IPS-15b (cell line): ENCODE results near the gene DOCK1.
"Not testable (repeated sequence)": the region's sequence is repeated elsewhere in the genome, so short reads cannot be mapped to it uniquely, and the experiment has no call there.

Experiments used
- H3K27me3 ChIP-seq: one replicate; pipeline ENCODE4 v1.6.1; 2013; ENCODE audit warnings: low read length; ENCODE audit not compliant: control insufficient read depth, insufficient read depth
- H3K36me3 ChIP-seq: one replicate; pipeline ENCODE4 v1.6.1; 2013; ENCODE audit warnings: low read length; ENCODE audit not compliant: control insufficient read depth, insufficient read depth
- H3K4me1 ChIP-seq: one replicate; pipeline ENCODE4 v1.6.1; 2013; ENCODE audit warnings: mild to moderate bottlenecking, low read length; ENCODE audit not compliant: control insufficient read depth, insufficient read depth
- H3K4me3 ChIP-seq: one replicate; pipeline ENCODE4 v1.5.1; 2013; ENCODE audit warnings: low read depth, low read length
- H3K9ac ChIP-seq: one replicate; pipeline ENCODE4 v1.6.1; 2013; ENCODE audit warnings: low read depth, mild to moderate bottlenecking, low read length
- H3K9me3 ChIP-seq: one replicate; pipeline ENCODE4 v1.6.1; 2013; ENCODE audit warnings: mild to moderate bottlenecking, low read length; ENCODE audit not compliant: control insufficient read depth, insufficient read depth

DOCK1 gene

DNA sequence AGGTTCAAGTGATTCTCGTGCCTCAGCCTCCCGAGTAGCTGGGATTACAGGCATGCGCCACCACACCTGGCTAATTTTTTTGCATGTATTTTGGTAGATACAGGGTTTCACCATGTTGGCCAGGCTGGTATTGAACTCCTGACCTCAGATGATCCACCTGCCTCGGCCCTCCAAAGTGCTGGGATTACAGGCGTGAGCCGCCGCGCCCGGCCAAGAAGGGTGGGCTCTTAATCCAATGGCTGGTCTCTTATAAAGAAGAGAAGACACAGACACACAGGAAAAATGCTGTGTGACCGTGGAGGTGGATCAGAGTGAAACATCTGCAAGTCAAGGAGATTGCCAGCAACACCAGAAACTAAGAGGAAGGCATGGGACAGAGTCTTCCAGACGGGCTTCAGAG, 394.0 kb downstream of the DOCK1 start:
- not testable (repeated sequence) for H3K36me3 ChIP-seq, H3K4me1 ChIP-seq, H3K27me3 ChIP-seq, H3K4me3 ChIP-seq, H3K9ac ChIP-seq, H3K9me3 ChIP-seq

DNA sequence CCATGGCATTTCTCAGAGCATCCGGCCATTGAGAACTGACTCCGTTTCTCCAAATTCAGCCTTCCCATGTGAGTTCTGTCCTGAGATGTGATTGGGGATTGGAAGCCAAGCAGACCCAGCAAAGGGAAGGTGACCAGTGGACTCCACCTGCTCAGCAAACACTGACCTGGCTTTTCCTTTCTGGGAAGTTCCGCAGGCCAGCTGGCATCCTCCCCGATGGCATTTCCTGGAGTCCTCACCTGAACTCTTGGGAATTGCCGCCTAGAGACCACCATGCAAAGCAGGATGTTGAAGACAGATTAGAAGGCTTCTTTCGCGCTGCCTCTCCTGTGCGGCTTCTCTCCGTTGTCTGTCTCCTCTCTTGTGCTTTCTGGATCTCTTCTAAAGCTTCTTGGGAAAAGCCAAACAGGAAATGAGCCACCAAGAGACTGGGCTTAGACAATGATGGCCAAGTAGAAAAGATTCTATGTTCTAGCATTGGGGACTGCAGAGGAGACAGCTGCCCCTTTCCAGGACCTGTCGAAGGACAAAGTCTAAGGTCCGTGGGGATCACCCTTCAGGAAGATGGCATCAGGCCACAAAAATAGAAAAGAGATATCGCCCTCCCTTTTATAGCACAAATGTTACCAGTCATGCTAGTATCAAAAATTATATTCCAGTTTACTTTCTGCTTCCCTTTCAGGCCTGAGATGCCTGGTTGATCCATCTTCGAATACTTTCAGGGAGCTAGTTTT, 394.9 kb downstream of the DOCK1 start:
- Histone ChIP-seq H3K4me3 (no peak overlapping the region), H3K4me1 (no peaks in the 10 kb centered on the region), H3K36me3 (no peaks in the 10 kb centered on the region), H3K9ac (no peak overlapping the region), H3K27me3 (no peaks in the 10 kb centered on the region), H3K9me3 (no peaks in the 10 kb centered on the region)

DNA sequence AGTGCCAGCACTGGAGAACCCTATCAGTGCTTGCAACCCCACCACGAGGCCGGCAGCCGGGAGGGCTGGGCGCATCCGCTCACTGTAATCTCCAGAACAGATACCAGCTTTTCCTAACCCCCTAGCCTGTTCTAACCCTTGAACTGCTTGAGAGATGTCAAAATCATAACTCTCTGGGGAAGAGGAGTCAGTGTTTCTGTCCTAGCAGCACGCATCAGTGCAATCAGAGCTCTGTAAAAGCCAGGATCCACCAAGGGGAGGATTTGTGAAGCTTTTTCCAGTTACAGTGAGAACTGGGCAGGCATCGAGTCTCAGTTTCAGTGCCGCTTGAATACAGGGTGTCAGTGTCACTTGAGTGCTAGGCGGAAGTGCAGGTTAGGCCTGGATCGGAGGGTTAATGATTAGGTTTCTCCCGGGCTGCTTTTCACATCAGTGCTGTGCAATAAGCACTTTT, 395.7 kb downstream of the DOCK1 start:
- Histone ChIP-seq H3K36me3 (no peaks in the 10 kb centered on the region), H3K27me3 (no peaks in the 10 kb centered on the region), H3K9ac (no peak overlapping the region), H3K4me1 (no peaks in the 10 kb centered on the region), H3K4me3 (no peak overlapping the region), H3K9me3 (no peaks in the 10 kb centered on the region)

DNA sequence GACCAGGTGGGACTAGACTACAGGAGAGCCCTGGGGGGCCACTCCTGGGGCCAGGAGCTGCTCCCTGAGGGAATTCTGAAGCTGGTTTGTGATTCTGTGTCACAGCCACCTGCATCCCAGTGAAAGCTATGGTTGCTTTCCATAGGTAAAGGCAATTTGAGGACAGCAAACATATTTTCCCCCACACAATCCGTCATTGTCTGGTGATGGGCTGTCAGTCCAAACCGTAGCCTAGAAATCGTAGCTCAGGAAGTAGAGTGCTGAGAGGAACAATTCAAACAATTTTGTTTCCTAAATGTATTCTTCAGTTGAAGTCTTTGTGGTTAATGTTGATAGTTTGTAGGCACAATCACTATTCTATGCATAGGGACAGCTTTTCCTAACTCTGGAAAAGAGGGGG, 397.1 kb downstream of the DOCK1 start:
- Histone ChIP-seq H3K27me3 (no peaks in the 10 kb centered on the region), H3K36me3 (no peaks in the 10 kb centered on the region), H3K4me3 (no peak overlapping the region), H3K9ac (no peak overlapping the region), H3K4me1 (no peaks in the 10 kb centered on the region), H3K9me3 (no peaks in the 10 kb centered on the region)

DNA sequence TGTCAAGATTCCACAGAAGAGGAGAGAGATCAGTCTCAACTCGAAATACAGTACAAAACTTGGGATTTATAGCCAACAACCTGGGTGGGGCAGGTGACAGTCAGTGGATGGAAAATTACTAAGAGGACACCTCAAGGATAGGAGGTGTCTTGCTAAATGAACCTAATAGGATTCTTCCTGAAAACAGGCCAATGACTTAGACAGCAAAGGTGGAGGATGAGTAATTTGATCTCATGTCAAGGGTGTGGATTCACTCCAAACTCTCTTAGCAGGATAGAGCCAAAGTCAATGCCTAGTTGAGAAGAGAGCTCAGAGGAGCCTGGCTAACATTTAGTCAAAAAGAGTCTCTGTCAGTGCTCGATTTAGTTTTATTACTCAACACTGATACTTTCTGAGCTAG, 397.9 kb downstream of the DOCK1 start:
- Histone ChIP-seq H3K4me3 (no peak overlapping the region), H3K36me3 (no peaks in the 10 kb centered on the region), H3K27me3 (no peaks in the 10 kb centered on the region), H3K9me3 (no peaks in the 10 kb centered on the region), H3K4me1 (no peaks in the 10 kb centered on the region), H3K9ac (no peak overlapping the region)

DNA sequence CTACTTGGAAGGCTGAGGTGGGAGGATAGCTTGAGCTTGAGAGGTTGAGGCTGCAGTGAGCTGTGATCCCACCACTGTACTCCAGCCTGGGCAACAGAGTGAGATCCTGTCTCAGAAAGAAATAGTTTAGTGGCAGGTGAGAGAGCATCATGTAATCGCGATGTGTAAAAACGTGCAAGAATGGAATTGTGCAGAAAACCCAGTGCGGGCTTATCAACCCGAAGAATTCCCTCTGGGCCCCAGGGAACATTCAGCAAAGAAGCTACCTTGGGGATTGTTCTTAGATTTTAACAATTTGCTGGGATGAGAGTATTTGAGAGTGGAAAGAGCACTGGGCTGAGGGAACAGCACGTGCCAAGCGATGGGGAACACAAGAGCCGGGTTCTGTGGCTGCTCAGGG, 398.5 kb downstream of the DOCK1 start:
- H3K9me3 ChIP-seq = no peaks in the 10 kb centered on the region
- no peak overlapping the region for H3K4me3 ChIP-seq
- H3K9ac ChIP-seq = no peak overlapping the region
- no peaks in the 10 kb centered on the region for H3K36me3 ChIP-seq
- H3K27me3 ChIP-seq = no peaks in the 10 kb centered on the region
- no peaks in the 10 kb centered on the region for H3K4me1 ChIP-seq

DNA sequence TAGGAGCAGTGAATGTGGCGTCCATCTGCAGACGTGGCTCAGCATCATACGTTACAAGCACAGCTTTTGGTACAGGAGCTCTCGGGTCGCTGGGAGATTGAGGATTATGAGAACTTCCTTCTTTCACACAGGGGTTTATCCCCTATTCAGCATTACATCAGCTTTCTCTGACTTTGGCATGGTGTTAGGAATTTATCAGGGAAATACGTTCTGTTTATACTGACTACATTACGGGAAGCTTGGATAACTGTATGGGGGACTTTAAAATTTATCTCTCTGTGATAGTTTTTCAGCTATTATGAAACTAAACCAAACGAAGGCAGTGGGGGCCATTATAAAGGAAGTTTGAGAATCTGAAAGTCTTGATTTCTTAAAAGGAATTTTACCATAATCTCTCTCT, 401.3 kb downstream of the DOCK1 start:
- H3K36me3 ChIP-seq = no peaks in the 10 kb centered on the region
- H3K4me3 ChIP-seq = no peak overlapping the region
- no peaks in the 10 kb centered on the region for H3K9me3 ChIP-seq
- H3K9ac ChIP-seq = no peak overlapping the region
- no peaks in the 10 kb centered on the region for H3K27me3 ChIP-seq
- H3K4me1 ChIP-seq = no peaks in the 10 kb centered on the region

DNA sequence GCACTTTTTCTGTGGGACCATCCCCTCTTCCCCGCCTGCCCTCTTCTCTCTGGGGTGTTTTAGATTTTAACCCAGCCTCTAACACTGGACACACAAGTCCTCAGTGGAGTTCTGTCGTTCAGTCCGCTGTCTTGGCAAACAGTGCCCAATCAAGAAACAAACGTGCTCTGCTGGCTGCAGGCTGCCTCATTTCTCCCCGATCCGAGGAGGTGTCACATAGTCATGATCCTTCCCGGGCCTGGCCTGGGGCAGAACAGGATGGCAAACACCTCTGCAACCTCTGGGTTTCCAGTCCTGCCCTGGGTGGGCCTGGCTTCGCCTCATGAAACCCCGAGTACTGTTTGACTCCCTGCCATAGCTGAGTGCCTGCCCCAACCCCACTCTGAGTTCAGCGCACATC, 402.1 kb downstream of the DOCK1 start:
- H3K4me3 ChIP-seq = no peak overlapping the region

DNA sequence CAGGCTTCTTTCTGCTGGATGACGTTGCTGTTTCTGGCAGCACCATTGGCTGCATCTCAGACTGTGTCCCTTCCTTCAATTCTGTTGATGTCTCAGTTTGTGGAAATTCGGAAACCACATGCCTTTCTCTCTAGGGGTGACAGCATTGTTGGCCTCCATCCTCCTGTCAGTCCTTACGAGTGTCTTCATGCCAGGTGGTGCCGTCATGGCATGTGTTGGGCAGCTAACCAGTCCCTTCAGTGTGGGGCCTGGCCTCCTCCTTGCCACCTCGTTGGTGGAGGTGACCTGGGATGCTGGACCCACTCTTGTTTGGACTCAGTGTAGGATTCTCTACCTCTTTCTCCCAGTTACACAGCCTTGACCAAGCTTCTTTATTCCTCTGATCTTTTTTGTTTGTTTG, 402.8 kb downstream of the DOCK1 start:
- no peak overlapping the region for H3K4me3 ChIP-seq
- H3K9ac ChIP-seq = no peak overlapping the region
- H3K36me3 ChIP-seq = no peaks in the 10 kb centered on the region
- H3K4me1 ChIP-seq = no peaks in the 10 kb centered on the region
- H3K9me3 ChIP-seq = no peaks in the 10 kb centered on the region
- no peaks in the 10 kb centered on the region for H3K27me3 ChIP-seq

More for the DNA sequence above, 402.1 kb downstream of the DOCK1 start:
- Histone ChIP-seq H3K9ac (no peak overlapping the region), H3K27me3 (no peaks in the 10 kb centered on the region), H3K9me3 (no peaks in the 10 kb centered on the region), H3K36me3 (no peaks in the 10 kb centered on the region), H3K4me1 (no peaks in the 10 kb centered on the region)

DNA sequence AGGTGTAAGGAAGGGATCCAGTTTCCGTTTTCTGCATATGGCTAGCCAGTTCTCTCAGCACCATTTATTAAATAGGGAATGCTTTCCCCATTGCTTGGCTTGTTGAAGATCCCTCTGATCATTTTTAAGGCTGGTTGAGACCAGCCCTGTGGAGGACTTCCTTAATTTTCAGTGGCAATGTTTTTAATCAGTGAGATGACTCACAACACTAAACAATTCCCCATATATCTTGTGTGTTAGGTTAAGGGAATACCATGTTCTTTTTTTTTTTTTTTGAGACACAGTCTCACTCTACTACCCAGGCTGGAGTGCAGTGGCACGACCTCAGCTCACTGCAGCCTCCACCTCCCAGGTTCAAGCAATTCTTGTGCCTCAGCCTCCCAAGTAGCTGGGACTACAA, 404.4 kb downstream of the DOCK1 start:
- not testable (repeated sequence) for H3K36me3 ChIP-seq, H3K9ac ChIP-seq, H3K27me3 ChIP-seq

DNA sequence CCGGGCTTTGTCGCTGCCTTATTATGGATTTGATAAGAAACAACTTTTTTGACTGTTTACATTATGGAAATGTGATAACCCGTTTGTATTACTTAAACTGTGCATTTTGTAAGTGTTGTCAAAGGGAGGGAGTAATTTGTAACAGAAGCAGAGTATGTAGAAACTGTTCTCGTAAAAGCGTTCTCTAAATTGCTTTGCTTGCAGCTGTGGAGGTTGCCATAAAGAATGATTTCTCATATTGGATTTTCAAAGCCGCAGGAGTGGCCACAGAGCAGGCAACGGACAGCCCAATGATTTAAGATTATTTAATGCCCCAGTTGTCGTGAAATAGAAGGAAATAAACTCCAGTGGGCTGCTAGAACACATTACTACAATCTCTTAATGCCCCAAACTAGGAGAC, 405.2 kb downstream of the DOCK1 start:
- Histone ChIP-seq H3K9me3 (no peaks in the 10 kb centered on the region), H3K36me3 (no peaks in the 10 kb centered on the region), H3K9ac (no peak overlapping the region), H3K4me3 (no peak overlapping the region), H3K4me1 (no peaks in the 10 kb centered on the region), H3K27me3 (no peaks in the 10 kb centered on the region)

More for the DNA sequence above, 404.4 kb downstream of the DOCK1 start:
- not testable (repeated sequence) for H3K4me3 ChIP-seq, H3K4me1 ChIP-seq, H3K9me3 ChIP-seq

DNA sequence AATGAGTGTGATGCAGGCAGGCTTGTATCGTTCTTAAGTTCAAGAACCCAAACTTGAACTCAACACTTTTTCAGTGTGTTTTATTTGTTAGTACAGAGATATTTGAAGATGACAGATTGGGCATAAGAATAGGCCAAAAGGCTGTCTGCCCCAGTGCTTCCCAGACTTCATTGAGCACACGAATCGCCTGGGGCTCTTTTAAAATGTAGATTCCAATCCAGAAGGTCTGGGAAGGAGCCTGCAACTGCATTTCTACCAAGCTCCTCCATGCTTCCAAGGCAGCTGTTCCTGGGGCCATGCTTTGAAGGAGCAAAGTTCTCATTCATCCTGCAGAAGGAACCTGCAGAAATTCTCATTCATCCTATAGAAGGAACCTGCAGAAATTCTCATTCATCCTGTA, 405.7 kb downstream of the DOCK1 start:
- Histone ChIP-seq H3K27me3 (no peaks in the 10 kb centered on the region), H3K9ac (no peak overlapping the region), H3K36me3 (no peaks in the 10 kb centered on the region), H3K9me3 (no peaks in the 10 kb centered on the region), H3K4me3 (no peak overlapping the region), H3K4me1 (no peaks in the 10 kb centered on the region)
